Panc1 (cell line): ENCODE data around the gene DNTT. TPM values are rescaled to one million over a fixed set of nuclear protein-coding genes. Genes with fewer than 3 reads are reported as not detected.

Source experiments
- ATAC-seq: fragments of 200-7000 bp; cut with Tn5 transposase; 2 replicates; pipeline ENCODE4 v1.9.1; 2020; ENCODE audit warnings: mild to moderate bottlenecking, moderate library complexity
- BruUV-seq: library from RNA; stranded (reverse); fragments of 400-500 nt; replicated peaks from 2 replicates; lab custom pipeline; 2021; lab: Mats Ljungman, UMichigan
- CTCF ChIA-PET: fragments of 300-600 bp; sonication (Branson Sonifier 250); formaldehyde crosslinking; loops from one replicate; lab custom pipeline; 2022; ENCODE audit warnings: antibody characterized with exemption; lab: Charles Lee
- POLR2A ChIA-PET: fragments of 300-600 bp; sonication (Branson Sonifier 250); formaldehyde crosslinking; loops from one replicate; lab custom pipeline; 2022; ENCODE audit warnings: antibody characterized with exemption; lab: Charles Lee
- DNase-seq: peaks from one replicate; pipeline ENCODE4 v3.0.0-alpha.2; 2010; ENCODE audit warnings: low read depth, low spot score
- H3K27ac ChIP-seq: 2 replicates; pipeline ENCODE4 v1.5.1; 2011; ENCODE audit warnings: mild to moderate bottlenecking, low read length, inconsistent platforms
- H3K27me3 ChIP-seq: fragments of 200-500 bp; sonication (Bioruptor generic); 2 replicates; pipeline ENCODE4 v1.6.0; 2014; ENCODE audit warnings: low read length, inconsistent platforms; ENCODE audit not compliant: control insufficient read depth, insufficient read depth
- H3K36me3 ChIP-seq: fragments of 200-500 bp; sonication (Bioruptor generic); 2 replicates; pipeline ENCODE4 v1.5.1; 2014; ENCODE audit warnings: inconsistent platforms, mild to moderate bottlenecking, low read length, moderate library complexity; ENCODE audit not compliant: control insufficient read depth, insufficient read depth
- H3K4me1 ChIP-seq: 2 replicates; pipeline ENCODE4 v1.5.1; 2011; ENCODE audit warnings: inconsistent platforms, mild to moderate bottlenecking, low read length, moderate library complexity; ENCODE audit not compliant: control insufficient read depth, insufficient read depth
- H3K4me3 ChIP-seq, 2 experiments: 2 replicates each; pipeline ENCODE4 v1.5.1; 2011 to 2012; ENCODE audit warnings: low read depth in 2 of 2, low read length in 2 of 2, mild to moderate bottlenecking in 2 of 2, inconsistent platforms in 1 of 2, moderate library complexity in 1 of 2
- H3K9me3 ChIP-seq: fragments of 200-500 bp; sonication (Bioruptor generic); 2 replicates; pipeline ENCODE4 v1.5.1; 2014; ENCODE audit warnings: low read depth, mild to moderate bottlenecking, inconsistent platforms, low read length, moderate library complexity; ENCODE audit not compliant: control insufficient read depth, insufficient read depth
- CTCF ChIP-seq: fragments of 450-650 bp; IDR thresholded peaks from 2 replicates; pipeline ENCODE4 v1.5.1; 2017; ENCODE audit warnings: mild to moderate bottlenecking
- POLR2AphosphoS5 ChIP-seq: IDR thresholded peaks from 2 replicates; pipeline ENCODE4 v1.6.1; 2012; ENCODE audit warnings: mild to moderate bottlenecking, low read depth, low read length, moderate library complexity
- REST ChIP-seq, 2 experiments: IDR thresholded peaks; 2 replicates each; pipeline ENCODE4 v1.6.1; 2011 to 2012; ENCODE audit warnings: low read depth in 2 of 2, control low read depth in 1 of 2, low read length in 1 of 2, mild to moderate bottlenecking in 1 of 2, moderate library complexity in 1 of 2; ENCODE audit not compliant: insufficient read depth in 1 of 2
- SIN3A ChIP-seq: IDR thresholded peaks from 2 replicates; pipeline ENCODE4 v1.6.1; 2012; ENCODE audit warnings: low read depth, mild to moderate bottlenecking, low read length, moderate library complexity, borderline replicate concordance; ENCODE audit not compliant: insufficient read depth
- TCF7L2 ChIP-seq: IDR thresholded peaks from 2 replicates; pipeline ENCODE4 v1.6.1; 2011; ENCODE audit warnings: mild to moderate bottlenecking, low read depth, low read length, inconsistent platforms
- in situ Hi-C: cut with HindIII; loops from 2 replicates; pipeline ENCODE4 v1.10.0; 2016; ENCODE audit warnings: low sequenced_read_pairs, low pct_unique_long_range_greater_than_20kb
- intact Hi-C: fragments of 100-400 bp; cut with micrococcal nuclease; formaldehyde crosslinking; loops from one replicate; pipeline ENCODE4 v1.10.0; 2022; ENCODE audit not compliant: unreplicated experiment
- total RNA-seq: library from RNA; stranded (reverse); gene quantifications from one replicate; pipeline ENCODE4 v1.2.1, GENCODE V29; 2021; ENCODE audit not compliant: unreplicated experiment

DNTT gene
- total RNA-seq, 1 experiment from 2014 or later = not detected

GRCh38 chr10:96285331-96285752 lies 18.9 kb upstream of the DNTT start:
- in situ Hi-C loops = no loop called here
- no peaks in the 10 kb centered on the region for H3K4me1 ChIP-seq
- H3K4me3 ChIP-seq = no peak overlapping the region
- H3K27me3 ChIP-seq = peaks cover 5% of the 10 kb centered on the region; the same call in 1 of the 2 replicates
- ChIA-PET POLR2A (no interaction called here), CTCF (no interaction called here)
- TF ChIP-seq CTCF (no peak), REST (IDR thresholded peaks at IDR 0.05; ENCODE audit: insufficient read depth in 1 of 2, low read depth in 2 of 2, low read length in 1 of 2) (no peak), POLR2AphosphoS5 (no peak), TCF7L2 (no peak), SIN3A (no peak)
- no peak overlapping the region for H3K27ac ChIP-seq
- intact Hi-C loops = no loop called here
- no TSS peak for BruUV-seq
- H3K36me3 ChIP-seq = no peaks in the 10 kb centered on the region
- no peak for ATAC-seq
- no peak for DNase-seq
- no peaks in the 10 kb centered on the region for H3K9me3 ChIP-seq

- TF ChIP-seq POLR2AphosphoS5 (no peak), CTCF (no peak), TCF7L2 (no peak)
- intact Hi-C loops (no loop called here), in situ Hi-C loops (no loop called here)
- ATAC-seq (no peak), DNase-seq (no peak)
- no TSS peak for BruUV-seq
- Histone ChIP-seq H3K27me3 (peaks cover 25% of the 10 kb centered on the region), H3K9me3 (no peaks in the 10 kb centered on the region), H3K36me3 (no peaks in the 10 kb centered on the region), H3K4me3 (no peak overlapping the region), H3K4me1 (no peaks in the 10 kb centered on the region), H3K27ac (no peak overlapping the region)
- ChIA-PET CTCF (interaction anchor here (0.9 kb wide), 1 partner anchor 58 kb away, joined by 5 read pairs; no protein-coding TSS in a partner anchor), POLR2A (no interaction called here)
Measured at GRCh38 chr10:96287392-96288105, 16.7 kb upstream of the DNTT start.
